ENCODE results near the gene PDGFRB. TPM values are rescaled to one million over a fixed set of nuclear protein-coding genes. Genes with fewer than 3 reads are reported as not detected.

Gene PDGFRB
- total and polyA plus RNA-seq, 2 of the 4 experiments (the other 2 are of a cell fraction), result 108 to 124 TPM

- TF ChIP-seq MXI1 (IDR thresholded peaks at IDR 0.05; ENCODE audit: borderline replicate concordance, low read depth, low read length), result no peak
- no peak for TF ChIP-seq FOS (IDR thresholded peaks at IDR 0.05; ENCODE audit: low read depth, low read length)
- no peak for TF ChIP-seq SMC3 (IDR thresholded peaks at IDR 0.05; ENCODE audit: low read depth, low read length)
- TF ChIP-seq MAFK (IDR thresholded peaks at IDR 0.05; ENCODE audit: low read depth, low read length), result no peak
Measured at GRCh38 chr5:150114773-150115408, 40.8 kb downstream of the PDGFRB start (continued).

DNA sequence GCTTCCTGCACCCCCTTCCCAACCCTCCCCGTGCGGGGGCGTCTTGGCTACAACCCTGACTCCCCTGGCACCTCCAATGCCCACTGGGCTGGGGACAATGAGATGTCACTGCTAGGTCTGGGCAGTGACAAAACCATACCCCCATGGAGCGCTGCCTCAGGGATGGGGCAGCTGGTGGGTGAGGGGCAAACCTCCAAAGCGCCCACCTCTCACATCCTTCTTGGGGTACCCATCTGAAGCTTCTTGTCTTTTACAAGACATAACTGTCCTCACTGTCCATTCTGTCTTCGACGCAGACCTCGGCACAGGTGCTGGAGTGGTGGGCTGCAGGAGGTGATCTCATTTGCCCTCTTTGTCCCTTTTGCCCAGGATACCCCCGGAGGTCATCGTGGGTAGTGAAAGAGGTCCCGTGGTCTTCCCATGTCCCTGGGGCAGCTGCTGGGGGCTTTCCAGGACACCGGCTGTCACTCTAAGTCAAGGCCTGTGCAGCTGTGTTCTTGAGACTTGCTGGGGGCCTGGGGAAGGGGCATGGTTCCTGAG lies 41.5 kb downstream of the PDGFRB start:
- Histone ChIP-seq H3K18ac (ENCODE audit: low read depth, low read length) (no peak overlapping the region), H2BK15ac (ENCODE audit: low read depth, low read length) (no peak overlapping the region), H3K4me3 (ENCODE audit: insufficient read depth, low read depth, low read length) (no peak overlapping the region), H2AK5ac (ENCODE audit: low read depth, low read length) (no peak overlapping the region), H2BK120ac (ENCODE audit: low read depth, low read length) (no peak overlapping the region), H2AK9ac (replicated peaks; ENCODE audit: low read depth, low read length, poor library complexity) (no peak overlapping the region), H3K79me1 (ENCODE audit: low read depth in 1 of 2, low read length in 2 of 2) (0 out of 4 replicates have a peak, but pooled peaks cover 0 to 4% of the 10 kb centered on the region in 2 experiments), H4K8ac (ENCODE audit: low read depth in 2 of 2, low read length in 2 of 2) (no peak overlapping the region), H2BK20ac (ENCODE audit: low read depth, low read length) (no peak overlapping the region), H3K9ac (ENCODE audit: low read depth, low read length) (no peak overlapping the region), H4K91ac (ENCODE audit: insufficient read depth, low read depth, low read length) (no peak overlapping the region), H3K14ac (replicated peaks; ENCODE audit: low read depth, low read length) (no peak overlapping the region), H3K9me1 (ENCODE audit: insufficient read depth, low read length) (peaks cover 19% of the 10 kb centered on the region), H3K27ac (ENCODE audit: insufficient read depth, low read length) (no peak overlapping the region), H3K56ac (ENCODE audit: extremely low read depth, insufficient read depth, low read length) (no peak overlapping the region), H3K4me1 (ENCODE audit: control insufficient read depth, insufficient read depth, low read length) (peaks cover 15% of the 10 kb centered on the region), H3K23ac (ENCODE audit: low read depth, low read length) (no peak overlapping the region), H3K36me3 (ENCODE audit: control insufficient read depth, insufficient read depth, low read length) (peaks cover 49% of the 10 kb centered on the region), H2AFZ (replicated peaks; ENCODE audit: low read length, poor library complexity) (peak overlapping the region; percentile 14), H4K20me1 (ENCODE audit: insufficient read depth, low read length) (peaks cover 4% of the 10 kb centered on the region; the same call in 1 of the 2 replicates), H3K9me3 (ENCODE audit: control insufficient read depth, insufficient read depth, low read length) (no peaks in the 10 kb centered on the region), H3K27me3 (ENCODE audit: control insufficient read depth, insufficient read depth, low read length) (no peaks in the 10 kb centered on the region), H4K5ac (ENCODE audit: low read depth, low read length) (no peak overlapping the region), H3K4ac (ENCODE audit: low read depth, low read length) (no peak overlapping the region), H3K4me2 (ENCODE audit: low read depth, low read length) (no peak overlapping the region), H2BK5ac (ENCODE audit: low read depth, low read length, poor library complexity, severe bottlenecking) (no peak overlapping the region)
- ChIA-PET CTCF (interaction anchor here (1.1 kb wide), 1 partner anchor 77 kb away, joined by 3 read pairs; no protein-coding TSS in a partner anchor), POLR2A (ENCODE audit: unreplicated experiment) (no interaction called here)
- intact Hi-C loops (cut with micrococcal nuclease), result loop anchor here (5.0 to 10.0 kb wide), 2 partner anchors 47 to 279 kb away; no protein-coding TSS in a partner anchor
- no TSS peak for BruUV-seq (replicated peaks)
- DNase-seq (no peak), ATAC-seq (ENCODE audit: low read depth) (no peak)
- in situ Hi-C loops (cut with MboI; ENCODE audit: low sequenced_read_pairs), result no loop called here
- 77% methylated on average over 3 of the region's 12 CpGs; no CpG with 5 or more reads in 1 of the 2 experiments for WGBS, 2 experiments (ENCODE audit: extremely low coverage in 2 of 2, insufficient read length in 1 of 2)
- dilution Hi-C loops (cut with HindIII; ENCODE audit: low sequenced_read_pairs, unreplicated experiment), result no loop called here
- TF ChIP-seq MAZ (IDR thresholded peaks at IDR 0.05; ENCODE audit: borderline replicate concordance, low read depth, low read length) (no peak), CEBPB (IDR thresholded peaks at IDR 0.05; ENCODE audit: low read depth, low read length) (no peak), RAD21 (IDR thresholded peaks at IDR 0.05; ENCODE audit: low read length) (no peak), BHLHE40 (IDR thresholded peaks at IDR 0.05; ENCODE audit: low read depth, low read length) (no peak), SMC3 (IDR thresholded peaks at IDR 0.05; ENCODE audit: low read depth, low read length) (no peak), MAFK (IDR thresholded peaks at IDR 0.05; ENCODE audit: low read depth, low read length) (no peak), FOS (IDR thresholded peaks at IDR 0.05; ENCODE audit: low read depth, low read length) (no peak), MXI1 (IDR thresholded peaks at IDR 0.05; ENCODE audit: borderline replicate concordance, low read depth, low read length) (no peak), CHD1 (IDR thresholded peaks at IDR 0.05; ENCODE audit: low read depth, low read length) (no peak), RCOR1 (IDR thresholded peaks at IDR 0.05; ENCODE audit: insufficient replicate concordance, low read length) (no peak)
- TF ChIP-seq, protein P1, sequence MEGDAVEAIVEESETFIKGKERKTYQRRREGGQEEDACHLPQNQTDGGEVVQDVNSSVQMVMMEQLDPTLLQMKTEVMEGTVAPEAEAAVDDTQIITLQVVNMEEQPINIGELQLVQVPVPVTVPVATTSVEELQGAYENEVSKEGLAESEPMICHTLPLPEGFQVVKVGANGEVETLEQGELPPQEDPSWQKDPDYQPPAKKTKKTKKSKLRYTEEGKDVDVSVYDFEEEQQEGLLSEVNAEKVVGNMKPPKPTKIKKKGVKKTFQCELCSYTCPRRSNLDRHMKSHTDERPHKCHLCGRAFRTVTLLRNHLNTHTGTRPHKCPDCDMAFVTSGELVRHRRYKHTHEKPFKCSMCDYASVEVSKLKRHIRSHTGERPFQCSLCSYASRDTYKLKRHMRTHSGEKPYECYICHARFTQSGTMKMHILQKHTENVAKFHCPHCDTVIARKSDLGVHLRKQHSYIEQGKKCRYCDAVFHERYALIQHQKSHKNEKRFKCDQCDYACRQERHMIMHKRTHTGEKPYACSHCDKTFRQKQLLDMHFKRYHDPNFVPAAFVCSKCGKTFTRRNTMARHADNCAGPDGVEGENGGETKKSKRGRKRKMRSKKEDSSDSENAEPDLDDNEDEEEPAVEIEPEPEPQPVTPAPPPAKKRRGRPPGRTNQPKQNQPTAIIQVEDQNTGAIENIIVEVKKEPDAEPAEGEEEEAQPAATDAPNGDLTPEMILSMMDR (conservative IDR thresholded peaks at IDR 0.05; ENCODE audit: low read depth, low read length), result no peak
- TF ChIP-seq, protein P2, sequence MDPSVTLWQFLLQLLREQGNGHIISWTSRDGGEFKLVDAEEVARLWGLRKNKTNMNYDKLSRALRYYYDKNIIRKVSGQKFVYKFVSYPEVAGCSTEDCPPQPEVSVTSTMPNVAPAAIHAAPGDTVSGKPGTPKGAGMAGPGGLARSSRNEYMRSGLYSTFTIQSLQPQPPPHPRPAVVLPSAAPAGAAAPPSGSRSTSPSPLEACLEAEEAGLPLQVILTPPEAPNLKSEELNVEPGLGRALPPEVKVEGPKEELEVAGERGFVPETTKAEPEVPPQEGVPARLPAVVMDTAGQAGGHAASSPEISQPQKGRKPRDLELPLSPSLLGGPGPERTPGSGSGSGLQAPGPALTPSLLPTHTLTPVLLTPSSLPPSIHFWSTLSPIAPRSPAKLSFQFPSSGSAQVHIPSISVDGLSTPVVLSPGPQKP (IDR thresholded peaks at IDR 0.05; ENCODE audit: borderline replicate concordance, low read depth, low read length), result no peak
